ENCODE data around the gene GGA3. TPM values are rescaled to one million over a fixed set of nuclear protein-coding genes. Genes with fewer than 3 reads are reported as not detected.
A peak's percentile ranks its signal among the peaks of the same experiment; 100 is the strongest.
"Not testable (repeated sequence)": the region's sequence is repeated elsewhere in the genome, so short reads cannot be mapped to it uniquely, and the experiment has no call there.

GGA3 gene, protein sequence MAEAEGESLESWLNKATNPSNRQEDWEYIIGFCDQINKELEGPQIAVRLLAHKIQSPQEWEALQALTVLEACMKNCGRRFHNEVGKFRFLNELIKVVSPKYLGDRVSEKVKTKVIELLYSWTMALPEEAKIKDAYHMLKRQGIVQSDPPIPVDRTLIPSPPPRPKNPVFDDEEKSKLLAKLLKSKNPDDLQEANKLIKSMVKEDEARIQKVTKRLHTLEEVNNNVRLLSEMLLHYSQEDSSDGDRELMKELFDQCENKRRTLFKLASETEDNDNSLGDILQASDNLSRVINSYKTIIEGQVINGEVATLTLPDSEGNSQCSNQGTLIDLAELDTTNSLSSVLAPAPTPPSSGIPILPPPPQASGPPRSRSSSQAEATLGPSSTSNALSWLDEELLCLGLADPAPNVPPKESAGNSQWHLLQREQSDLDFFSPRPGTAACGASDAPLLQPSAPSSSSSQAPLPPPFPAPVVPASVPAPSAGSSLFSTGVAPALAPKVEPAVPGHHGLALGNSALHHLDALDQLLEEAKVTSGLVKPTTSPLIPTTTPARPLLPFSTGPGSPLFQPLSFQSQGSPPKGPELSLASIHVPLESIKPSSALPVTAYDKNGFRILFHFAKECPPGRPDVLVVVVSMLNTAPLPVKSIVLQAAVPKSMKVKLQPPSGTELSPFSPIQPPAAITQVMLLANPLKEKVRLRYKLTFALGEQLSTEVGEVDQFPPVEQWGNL
- 26.9 TPM for polyA plus RNA-seq (2013, experiment 1 of 2)
- polyA plus RNA-seq (2013, experiment 2 of 2) = 22.3 TPM

DNA sequence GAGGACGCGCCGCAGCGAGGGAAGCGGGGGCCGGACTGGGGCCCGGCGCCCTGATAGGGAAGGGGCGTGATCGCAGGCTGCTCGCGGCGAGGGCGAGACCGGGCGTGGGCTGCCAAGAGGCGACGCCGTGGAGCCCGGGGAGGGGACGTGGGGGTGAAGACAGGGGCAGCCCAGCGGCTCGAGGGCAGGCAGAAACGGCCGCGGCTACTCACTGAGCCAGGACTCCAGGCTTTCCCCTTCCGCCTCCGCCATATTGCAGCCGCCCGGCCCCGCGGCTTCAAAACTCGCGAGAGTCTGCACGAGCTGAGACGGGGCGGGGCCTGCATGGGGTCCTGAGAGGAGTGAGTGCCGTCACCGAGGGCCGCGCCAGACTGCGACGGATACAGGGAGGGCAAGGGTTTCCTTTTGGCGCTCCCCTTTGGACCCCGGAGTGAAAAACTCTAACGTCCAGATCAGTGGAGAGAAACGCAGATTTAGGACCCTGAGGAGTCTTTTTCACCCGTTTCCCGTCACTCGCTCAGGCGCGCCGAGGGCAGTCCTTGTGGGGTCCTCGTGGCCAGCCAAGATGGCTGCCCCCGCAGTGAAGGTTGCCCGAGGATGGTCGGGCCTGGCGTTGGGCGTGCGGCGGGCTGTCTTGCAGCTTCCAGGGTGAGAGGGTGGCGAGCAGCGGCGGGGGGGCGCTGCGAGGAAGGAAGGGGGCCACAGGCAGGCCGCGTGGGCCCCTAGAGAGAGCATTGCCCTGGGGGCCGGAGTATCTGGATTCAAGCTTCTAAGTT is at the start of gene GGA3, which contains the start of gene MRPS7:
GGA3 (minus strand) TSS at position 271 of the 776 bp plus-strand sequence; CDS start at position 252, 19 bp downstream.
MRPS7 (plus strand) TSS at position 544 of the 776 bp plus-strand sequence; CDS start at position 566, 22 bp downstream.
- Histone ChIP-seq H3K4me1 (ENCODE audit: control insufficient read depth, insufficient read depth, low read length, poor library complexity, severe bottlenecking) (peaks cover 15% of the 10 kb centered on the region), H3K27ac (ENCODE audit: low read depth, low read length, severe bottlenecking) (peak within 1 kb of the TSS; percentile 100), H3K9me3 (ENCODE audit: control insufficient read depth, low read length) (no peaks in the 10 kb centered on the region), H3K36me3 (ENCODE audit: control insufficient read depth, insufficient read depth, low read length) (peaks cover 46% of the 10 kb centered on the region), H3K4me3 (ENCODE audit: extremely low read depth, insufficient read depth, low read length, poor library complexity, severe bottlenecking) (peak within 1 kb of the TSS; percentile 99)
- WGBS, 2 experiments (ENCODE audit: insufficient coverage in 2 of 2) = 0 to 1% methylated on average over 63 to 64 of the region's 69 CpGs

DNA sequence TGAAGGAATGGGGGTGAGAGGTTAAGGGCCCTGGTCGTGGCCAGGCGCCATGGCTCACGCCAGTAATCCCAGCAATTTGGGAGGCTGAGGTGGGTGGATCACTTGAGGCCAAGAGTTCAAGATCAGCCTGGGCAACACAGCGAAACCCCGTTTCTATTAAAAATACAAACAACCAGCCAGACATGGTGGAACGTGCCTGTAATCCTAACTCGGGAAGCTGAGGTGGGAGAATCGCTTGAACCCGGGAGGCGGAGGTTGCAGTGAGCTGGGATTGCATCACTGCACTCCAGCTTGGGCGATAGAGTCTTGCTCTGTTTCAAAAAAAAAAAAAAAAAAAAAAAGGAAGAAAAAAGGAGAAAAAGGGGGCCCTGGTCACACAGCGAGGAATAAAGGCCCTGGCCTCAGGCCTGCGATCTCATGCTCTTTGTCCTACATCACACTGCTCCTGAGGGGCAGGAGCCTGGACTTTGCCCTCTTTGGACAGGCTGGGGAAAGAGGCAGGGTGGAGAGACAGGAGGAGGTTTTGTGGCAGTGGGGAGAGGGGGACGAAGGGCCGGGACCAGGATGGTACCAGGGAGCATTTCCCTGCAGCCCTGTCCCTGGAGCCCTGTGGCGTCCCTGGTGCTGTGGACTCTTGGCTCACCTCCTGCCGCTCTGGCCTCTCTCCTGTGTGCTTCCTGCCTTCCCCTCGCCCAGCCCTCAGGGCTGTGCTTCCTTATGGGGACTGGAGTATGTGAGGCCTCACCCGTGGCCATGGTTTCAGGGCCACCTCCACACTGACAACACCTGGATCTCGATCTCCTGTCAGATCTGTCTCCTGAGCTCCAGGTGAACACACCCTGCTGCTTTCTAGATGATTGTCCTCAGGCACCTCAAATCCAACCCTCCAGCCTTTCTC is 47.6 kb upstream of the GGA3 start:
- H3K4me1 ChIP-seq (ENCODE audit: control insufficient read depth, insufficient read depth, low read length, poor library complexity, severe bottlenecking) = no peaks in the 10 kb centered on the region
- no peaks in the 10 kb centered on the region for H3K36me3 ChIP-seq (ENCODE audit: control insufficient read depth, insufficient read depth, low read length)
- no peaks in the 10 kb centered on the region for H3K9me3 ChIP-seq (ENCODE audit: control insufficient read depth, low read length)
- WGBS, 2 experiments (ENCODE audit: insufficient coverage in 2 of 2) = 90 to 91% methylated on average over 11 to 17 of the region's 20 CpGs
- H3K27ac ChIP-seq (ENCODE audit: low read depth, low read length, severe bottlenecking) = no peak overlapping the region
- no peak overlapping the region for H3K4me3 ChIP-seq (ENCODE audit: extremely low read depth, insufficient read depth, low read length, poor library complexity, severe bottlenecking)

- H3K36me3 ChIP-seq (ENCODE audit: control insufficient read depth, insufficient read depth, low read length) = no peaks in the 10 kb centered on the region
- 90 to 96% methylated on average over 10 to 12 of the region's 13 CpGs for WGBS, 2 experiments (ENCODE audit: insufficient coverage in 2 of 2)
- no peaks in the 10 kb centered on the region for H3K9me3 ChIP-seq (ENCODE audit: control insufficient read depth, low read length)
- no peak overlapping the region for H3K4me3 ChIP-seq (ENCODE audit: extremely low read depth, insufficient read depth, low read length, poor library complexity, severe bottlenecking)
- H3K4me1 ChIP-seq (ENCODE audit: control insufficient read depth, insufficient read depth, low read length, poor library complexity, severe bottlenecking) = no peaks in the 10 kb centered on the region
- no peak overlapping the region for H3K27ac ChIP-seq (ENCODE audit: low read depth, low read length, severe bottlenecking)
These were observed 46.7 kb upstream of the GGA3 start for GRCh38 chr17:75307957-75308731.

DNA sequence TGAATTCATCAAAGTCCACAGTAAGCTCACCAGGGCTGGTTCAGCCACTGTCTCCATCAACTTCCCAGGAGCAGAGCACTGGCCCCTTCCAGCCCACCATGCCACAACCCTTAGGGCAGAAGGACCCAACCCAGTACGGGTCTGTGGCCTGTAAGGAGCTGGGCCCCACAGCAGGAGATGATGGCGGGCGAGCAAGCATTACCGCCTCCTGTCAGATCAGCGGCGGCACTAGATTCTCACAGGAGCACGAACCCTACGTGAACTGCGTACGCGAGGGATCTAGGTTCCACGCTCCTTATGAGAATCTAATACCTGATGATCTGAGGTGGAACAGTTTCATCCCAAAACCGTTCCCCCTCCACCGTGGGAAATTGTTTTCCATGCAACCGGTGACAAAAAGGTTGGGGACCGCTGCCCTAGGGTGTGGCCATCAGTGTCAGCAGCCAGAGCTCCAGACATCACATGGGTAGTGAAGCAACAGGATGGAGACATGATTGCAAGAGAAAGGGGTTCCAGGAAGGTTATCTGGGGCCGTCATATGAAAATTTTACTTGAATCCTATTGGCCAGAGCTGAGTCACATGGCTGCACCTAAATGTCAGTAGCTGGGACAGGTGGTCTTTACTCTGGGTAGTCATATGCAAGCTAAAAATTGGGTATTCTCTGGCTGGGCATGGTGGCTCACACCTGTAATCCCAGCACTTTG is 40.2 kb upstream of the GGA3 start:
- H3K27ac ChIP-seq (ENCODE audit: low read depth, low read length, severe bottlenecking) = no peak overlapping the region
- H3K4me3 ChIP-seq (ENCODE audit: extremely low read depth, insufficient read depth, low read length, poor library complexity, severe bottlenecking) = no peak overlapping the region
- WGBS, 2 experiments (ENCODE audit: insufficient coverage in 2 of 2) = 90 to 97% methylated on average over 11 to 16 of the region's 17 CpGs
- H3K9me3 ChIP-seq (ENCODE audit: control insufficient read depth, low read length) = no peaks in the 10 kb centered on the region
- no peaks in the 10 kb centered on the region for H3K4me1 ChIP-seq (ENCODE audit: control insufficient read depth, insufficient read depth, low read length, poor library complexity, severe bottlenecking)
- no peaks in the 10 kb centered on the region for H3K36me3 ChIP-seq (ENCODE audit: control insufficient read depth, insufficient read depth, low read length)

DNA sequence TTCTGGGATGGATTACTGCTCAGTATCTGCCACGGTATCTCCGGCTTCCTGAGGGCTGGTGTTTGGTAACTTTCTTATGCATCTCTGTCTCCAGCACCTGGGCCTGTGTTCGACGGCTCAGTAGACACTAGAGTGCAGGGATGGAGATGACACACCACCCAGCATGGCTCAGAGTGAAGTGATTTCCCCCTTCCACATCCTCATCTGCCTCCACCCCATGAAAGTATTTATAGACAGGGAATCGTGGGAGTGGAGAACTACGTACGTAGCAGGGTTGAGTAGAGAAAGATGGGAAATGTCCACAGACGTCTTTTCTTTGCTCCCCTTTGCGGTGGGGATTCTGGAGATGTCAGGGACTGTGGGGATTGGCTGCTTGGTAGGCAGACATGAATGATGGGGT is 39.6 kb upstream of the GGA3 start:
- no peak overlapping the region for H3K4me3 ChIP-seq (ENCODE audit: extremely low read depth, insufficient read depth, low read length, poor library complexity, severe bottlenecking)
- 89 to 96% methylated on average over 3 to 7 of the region's 9 CpGs for WGBS, 2 experiments (ENCODE audit: insufficient coverage in 2 of 2)
- no peaks in the 10 kb centered on the region for H3K36me3 ChIP-seq (ENCODE audit: control insufficient read depth, insufficient read depth, low read length)
- H3K27ac ChIP-seq (ENCODE audit: low read depth, low read length, severe bottlenecking) = no peak overlapping the region
- H3K4me1 ChIP-seq (ENCODE audit: control insufficient read depth, insufficient read depth, low read length, poor library complexity, severe bottlenecking) = no peaks in the 10 kb centered on the region
- no peaks in the 10 kb centered on the region for H3K9me3 ChIP-seq (ENCODE audit: control insufficient read depth, low read length)

DNA sequence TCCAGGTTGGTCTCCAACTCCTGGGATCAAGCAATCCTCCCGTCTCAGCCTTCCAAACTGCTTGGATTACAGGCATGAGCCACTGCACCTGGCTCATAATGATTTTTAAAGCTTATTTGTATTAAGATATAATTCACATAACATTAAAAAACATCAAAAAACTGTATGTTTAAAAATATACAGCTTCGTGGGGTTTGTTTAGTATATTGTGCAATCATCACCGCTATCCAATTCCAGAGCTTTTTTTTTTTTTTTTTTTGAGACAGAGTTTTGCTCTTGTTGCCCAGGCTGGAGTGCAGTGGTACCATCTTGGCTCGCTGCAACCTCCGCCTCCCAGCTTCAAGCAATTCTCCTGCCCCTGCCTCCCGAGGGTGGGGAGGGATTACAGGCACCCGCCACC is 38.9 kb upstream of the GGA3 start:
- WGBS, 2 experiments (ENCODE audit: insufficient coverage in 2 of 2) = 95% methylated on average over 4 of the region's 7 CpGs; no CpG with 5 or more reads in 1 of the 2 experiments

DNA sequence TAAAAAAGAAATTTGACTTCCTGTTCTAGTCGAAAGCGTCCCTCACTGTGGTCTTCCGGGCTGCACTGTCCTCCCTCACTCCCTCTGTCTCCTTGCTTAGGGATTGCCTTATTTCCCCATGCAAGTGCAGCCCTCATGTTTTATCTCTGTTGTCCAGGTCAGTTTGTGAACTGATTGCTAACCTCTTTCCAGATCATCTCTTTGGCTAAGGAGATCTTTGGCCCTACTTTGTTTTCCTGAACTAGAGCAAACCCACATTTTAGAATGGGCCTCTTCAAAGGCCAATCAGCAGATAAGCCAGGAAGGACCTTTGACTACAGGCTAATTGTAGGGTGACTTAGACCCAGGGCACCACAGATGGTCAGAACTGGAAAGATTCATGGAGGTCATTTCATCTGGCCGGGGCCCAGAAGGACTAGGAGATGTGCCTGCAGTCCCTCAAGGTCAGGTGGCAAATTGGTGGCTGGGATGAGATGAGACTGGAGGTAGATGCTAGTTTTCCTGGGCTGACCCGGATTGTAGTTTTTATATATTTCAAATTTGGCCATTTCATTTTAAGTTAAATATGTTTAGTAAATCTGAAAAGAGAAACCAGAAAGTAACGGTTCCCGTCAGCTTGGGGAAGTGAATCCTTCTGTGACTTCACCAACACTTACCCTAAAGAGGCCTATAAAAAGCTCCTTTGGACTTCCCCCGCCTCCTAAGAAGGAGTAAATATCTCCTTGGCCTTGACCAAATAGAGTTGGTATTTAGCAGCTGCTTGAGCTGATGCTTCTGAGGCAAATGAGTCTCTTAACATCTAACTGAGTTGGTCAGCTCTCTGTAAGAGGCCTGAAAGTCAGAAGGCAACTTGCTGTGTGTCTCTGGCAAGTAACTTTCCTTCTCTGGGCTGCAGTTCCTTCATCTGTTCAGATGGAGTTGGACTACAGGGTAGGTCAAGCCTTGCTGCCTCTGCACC is 34.1 kb upstream of the GGA3 start:
- Histone ChIP-seq H3K4me3 (ENCODE audit: extremely low read depth, insufficient read depth, low read length, poor library complexity, severe bottlenecking) (no peak overlapping the region), H3K4me1 (ENCODE audit: control insufficient read depth, insufficient read depth, low read length, poor library complexity, severe bottlenecking) (no peaks in the 10 kb centered on the region), H3K9me3 (ENCODE audit: control insufficient read depth, low read length) (no peaks in the 10 kb centered on the region), H3K27ac (ENCODE audit: low read depth, low read length, severe bottlenecking) (no peak overlapping the region), H3K36me3 (ENCODE audit: control insufficient read depth, insufficient read depth, low read length) (no peaks in the 10 kb centered on the region)
- WGBS, 2 experiments (ENCODE audit: insufficient coverage in 2 of 2) = 92 to 100% methylated on average over 4 of the region's 8 CpGs

More for the DNA sequence above, 38.9 kb upstream of the GGA3 start:
- H3K9me3 ChIP-seq (ENCODE audit: control insufficient read depth, low read length) = no peaks in the 10 kb centered on the region
- no peak overlapping the region for H3K27ac ChIP-seq (ENCODE audit: low read depth, low read length, severe bottlenecking)
- H3K36me3 ChIP-seq (ENCODE audit: control insufficient read depth, insufficient read depth, low read length) = no peaks in the 10 kb centered on the region
- H3K4me1 ChIP-seq (ENCODE audit: control insufficient read depth, insufficient read depth, low read length, poor library complexity, severe bottlenecking) = no peaks in the 10 kb centered on the region
- no peak overlapping the region for H3K4me3 ChIP-seq (ENCODE audit: extremely low read depth, insufficient read depth, low read length, poor library complexity, severe bottlenecking)

DNA sequence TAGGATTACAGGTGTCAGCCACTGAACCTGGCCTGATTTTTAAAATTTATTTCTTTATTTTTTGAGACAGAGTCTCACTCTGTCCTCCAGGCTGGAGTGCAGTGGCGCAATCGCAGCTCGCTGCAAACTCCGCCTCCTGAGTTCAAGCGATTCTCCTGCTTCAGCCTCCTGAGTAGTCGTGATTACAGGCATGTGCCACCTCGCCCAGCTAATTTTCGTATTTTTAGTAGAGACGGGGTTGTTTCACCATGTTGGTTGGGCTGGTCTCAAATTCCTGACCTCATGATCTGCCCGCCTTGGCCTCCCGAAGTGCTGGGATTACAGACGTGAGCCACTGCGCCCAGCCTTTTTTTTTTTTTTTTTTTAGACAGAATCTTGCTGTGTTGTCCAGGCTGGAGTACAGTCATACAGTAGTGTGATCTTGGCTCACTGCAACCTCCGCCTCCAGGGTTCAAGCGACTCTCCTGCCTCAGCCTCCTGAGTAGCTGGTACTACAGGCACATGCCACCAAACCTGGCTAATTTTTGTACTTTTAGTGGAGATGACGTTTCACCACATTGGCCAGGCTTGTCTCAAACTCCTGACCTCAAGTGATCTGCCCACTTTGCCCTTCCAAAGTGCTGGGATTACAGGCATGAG is 31.5 kb upstream of the GGA3 start:
- 86 to 89% methylated on average over 14 to 16 of the region's 16 CpGs for WGBS, 2 experiments (ENCODE audit: insufficient coverage in 2 of 2)
- H3K27ac ChIP-seq (ENCODE audit: low read depth, low read length, severe bottlenecking); H3K4me3 ChIP-seq (ENCODE audit: extremely low read depth, insufficient read depth, low read length, poor library complexity, severe bottlenecking); H3K9me3 ChIP-seq (ENCODE audit: control insufficient read depth, low read length); H3K36me3 ChIP-seq (ENCODE audit: control insufficient read depth, insufficient read depth, low read length); H3K4me1 ChIP-seq (ENCODE audit: control insufficient read depth, insufficient read depth, low read length, poor library complexity, severe bottlenecking): not testable (repeated sequence)
